Mesenchymal stem cell (in vitro differentiated cells and primary cell): ENCODE data around the gene ZNF319.

Experiments
- DNase-seq: peaks from one replicate; pipeline ENCODE4 v3.0.0-alpha.2; 2013
- H2AFZ ChIP-seq: one replicate; pipeline ENCODE4 v1.6.1; 2013; ENCODE audit warnings: low read depth, mild to moderate bottlenecking, control low read depth, inconsistent platforms, low read length, moderate library complexity
- H2AK5ac ChIP-seq: 2 replicates; pipeline ENCODE4 v1.6.1; 2013; ENCODE audit warnings: low read length, moderate library complexity, mild to moderate bottlenecking, inconsistent platforms; ENCODE audit not compliant: severe bottlenecking
- H2BK120ac ChIP-seq: one replicate; pipeline ENCODE4 v1.6.1; 2013; ENCODE audit warnings: low read depth, mild to moderate bottlenecking, inconsistent platforms, low read length, moderate library complexity
- H2BK12ac ChIP-seq, 2 experiments: one replicate each; pipeline ENCODE4 v1.6.1; 2013; ENCODE audit warnings: inconsistent platforms in 2 of 2, low read length in 2 of 2, mild to moderate bottlenecking in 2 of 2, moderate library complexity in 2 of 2, control low read depth in 1 of 2
- H2BK15ac ChIP-seq: one replicate; pipeline ENCODE4 v1.6.1; 2013; ENCODE audit warnings: mild to moderate bottlenecking, low read depth, inconsistent platforms; ENCODE audit not compliant: poor library complexity, severe bottlenecking
- H2BK5ac ChIP-seq: 2 replicates; pipeline ENCODE4 v1.6.1; 2013; ENCODE audit warnings: low read depth, mild to moderate bottlenecking, low read length, control low read depth, inconsistent platforms; ENCODE audit not compliant: poor library complexity, severe bottlenecking
- H3K14ac ChIP-seq, 2 experiments: one replicate each; pipeline ENCODE4 v1.6.1; 2013; ENCODE audit warnings: inconsistent platforms in 2 of 2, low read length in 2 of 2, control low read depth in 1 of 2, mild to moderate bottlenecking in 1 of 2, moderate library complexity in 1 of 2
- H3K18ac ChIP-seq, 2 experiments: one replicate each; pipeline ENCODE4 v1.6.1; 2013; ENCODE audit warnings: inconsistent platforms in 2 of 2, low read length in 2 of 2, control low read depth in 1 of 2, low read depth in 1 of 2, mild to moderate bottlenecking in 1 of 2
- H3K23ac ChIP-seq, 2 experiments: one replicate each; pipeline ENCODE4 v1.6.1; 2013; ENCODE audit warnings: inconsistent platforms in 2 of 2, low read length in 2 of 2, mild to moderate bottlenecking in 2 of 2, moderate library complexity in 2 of 2, control low read depth in 1 of 2
- H3K27ac ChIP-seq: 2 replicates; pipeline ENCODE4 v1.5.1; 2013; ENCODE audit warnings: mild to moderate bottlenecking, moderate library complexity, low read length, control low read depth, inconsistent platforms; ENCODE audit not compliant: poor library complexity, severe bottlenecking
- H3K27me3 ChIP-seq, 2 experiments: 2 replicates each; pipeline versions ENCODE4 v1.6.1 to v1.7.0; 2013; ENCODE audit warnings: low read length in 2 of 2, mild to moderate bottlenecking in 2 of 2, moderate library complexity in 2 of 2, control low read depth in 1 of 2, inconsistent platforms in 1 of 2; ENCODE audit not compliant: control insufficient read depth in 1 of 2, insufficient read depth in 1 of 2
- H3K36me3 ChIP-seq, 2 experiments: 2 replicates each; pipeline versions ENCODE4 v1.6.1 to v1.7.0; 2013; ENCODE audit warnings: low read length in 2 of 2, control low read depth in 1 of 2, inconsistent platforms in 1 of 2, low read depth in 1 of 2, mild to moderate bottlenecking in 1 of 2; ENCODE audit not compliant: insufficient read depth in 2 of 2, control insufficient read depth in 1 of 2
- H3K4ac ChIP-seq, 2 experiments: one replicate each; pipeline ENCODE4 v1.6.1; 2013; ENCODE audit warnings: inconsistent platforms in 2 of 2, low read length in 2 of 2, mild to moderate bottlenecking in 2 of 2, moderate library complexity in 2 of 2, control low read depth in 1 of 2, low read depth in 1 of 2
- H3K4me1 ChIP-seq: 2 replicates; pipeline ENCODE4 v1.6.1; 2013; ENCODE audit warnings: low read depth, low read length, control low read depth; ENCODE audit not compliant: control insufficient read depth, insufficient read depth
- H3K4me2 ChIP-seq: 2 replicates; pipeline ENCODE4 v1.6.1; 2013; ENCODE audit warnings: low read length, mild to moderate bottlenecking, inconsistent platforms; ENCODE audit not compliant: poor library complexity, severe bottlenecking
- H3K4me3 ChIP-seq, 2 experiments: 2 replicates each; pipeline versions ENCODE4 v1.5.1 to v1.7.0; 2013; ENCODE audit warnings: low read length in 2 of 2, mild to moderate bottlenecking in 2 of 2, control low read depth in 1 of 2, low read depth in 1 of 2; ENCODE audit not compliant: insufficient read depth in 1 of 2
- H3K79me1 ChIP-seq: replicated peaks from 2 replicates; pipeline ENCODE4 v1.6.1; 2013; ENCODE audit warnings: mild to moderate bottlenecking, control low read depth, low read length, inconsistent platforms; ENCODE audit not compliant: poor library complexity, severe bottlenecking
- H3K9ac ChIP-seq: 2 replicates; pipeline ENCODE4 v1.7.0; 2013; ENCODE audit warnings: mild to moderate bottlenecking, low read length, moderate library complexity
- H3K9me3 ChIP-seq: 2 replicates; pipeline ENCODE4 v1.7.0; 2013; ENCODE audit warnings: mild to moderate bottlenecking, low read length; ENCODE audit not compliant: control insufficient read depth
- H4K8ac ChIP-seq: one replicate; pipeline ENCODE4 v1.6.1; 2013; ENCODE audit warnings: inconsistent platforms, mild to moderate bottlenecking, low read length, moderate library complexity
- H4K91ac ChIP-seq: one replicate; pipeline ENCODE4 v1.6.1; 2013; ENCODE audit warnings: mild to moderate bottlenecking, low read length, inconsistent platforms
- WGBS: methylation state at CpG from one replicate; pipeline ENCODE4 v1.1.7; 2013; ENCODE audit warnings: mixed read lengths; 5-methylcytosine and 5-hydroxymethylcytosine counted together

Gene ZNF319

DNA sequence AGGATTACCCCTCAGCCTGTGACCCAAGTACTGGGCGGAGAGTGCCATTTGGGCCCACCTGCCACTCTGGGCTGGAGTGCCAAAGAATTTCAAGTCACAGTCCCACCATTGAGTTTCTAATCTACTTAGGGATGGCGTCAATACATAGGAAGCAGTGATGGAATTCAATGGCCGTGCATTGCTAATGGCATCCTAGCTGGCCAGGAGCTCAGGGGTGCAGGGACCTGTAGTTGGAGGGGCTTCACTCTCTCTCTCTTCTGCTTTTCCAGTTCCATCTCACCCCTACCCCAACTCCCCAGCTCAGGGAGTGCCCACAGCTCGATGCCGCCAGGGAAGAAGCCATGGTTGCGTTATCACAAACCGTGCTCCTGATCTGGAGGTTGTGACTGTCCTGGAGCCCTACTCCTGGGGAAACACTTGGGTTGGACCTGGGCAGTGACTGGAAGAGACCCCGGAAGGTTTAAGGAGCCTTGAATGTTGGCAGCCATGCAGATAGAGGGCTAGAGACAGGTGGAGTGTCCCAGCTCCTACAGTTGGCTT lies 27.5 kb upstream of the ZNF319 start:
- Histone ChIP-seq H3K23ac (no peak overlapping the region), H3K18ac (no peak overlapping the region), H3K4me3 (no peak overlapping the region), H3K14ac (no peak overlapping the region), H3K36me3 (peaks cover 0 to 11% of the 10 kb centered on the region in 2 experiments), H3K4me2 (no peak overlapping the region), H3K4me1 (peaks cover 45% of the 10 kb centered on the region), H3K9me3 (no peaks in the 10 kb centered on the region), H3K4ac (no peak overlapping the region), H4K8ac (no peak overlapping the region), H2BK12ac (no peak overlapping the region), H2BK120ac (no peak overlapping the region), H4K91ac (no peak overlapping the region), H3K79me1 (peaks cover 9% of the 10 kb centered on the region), H2BK5ac (no peak overlapping the region), H3K27me3 (peaks cover 35 to 40% of the 10 kb centered on the region in 2 experiments), H3K27ac (no peak overlapping the region), H2AK5ac (no peak overlapping the region), H2AFZ (no peak overlapping the region), H3K9ac (no peak overlapping the region), H2BK15ac (no peak overlapping the region)
- DNase-seq = no peak
- WGBS = 87% methylated on average over 7 of the region's 8 CpGs

- Histone ChIP-seq H3K4me1 (peaks cover 46% of the 10 kb centered on the region), H3K23ac (peak overlapping the region in 1 of 2 experiments; percentile 84), H2BK12ac (peak overlapping the region in 1 of 2 experiments; percentile 37), H3K36me3 (peaks cover 0 to 13% of the 10 kb centered on the region in 2 experiments), H3K27me3 (peaks cover 35 to 43% of the 10 kb centered on the region in 2 experiments), H2BK15ac (peak overlapping the region; percentile 73), H3K4me2 (peak overlapping the region; percentile 87), H3K9me3 (no peaks in the 10 kb centered on the region), H3K79me1 (peaks cover 9% of the 10 kb centered on the region), H4K91ac (no peak overlapping the region), H2AK5ac (no peak overlapping the region), H2AFZ (no peak overlapping the region), H4K8ac (no peak overlapping the region), H2BK5ac (no peak overlapping the region), H3K9ac (peak overlapping the region; percentile 32), H3K27ac (no peak overlapping the region), H2BK120ac (no peak overlapping the region), H3K18ac (peak overlapping the region in 1 of 2 experiments; percentile 19), H3K4me3 (peak overlapping the region; percentile 72 to 78), H3K14ac (no peak overlapping the region), H3K4ac (no peak overlapping the region)
- DNase-seq = peak; percentile 42
- 0% methylated on average over 29 of the region's 43 CpGs for WGBS
Measured at GRCh38 chr16:58027161-58027915, 26.9 kb upstream of the ZNF319 start.

DNA sequence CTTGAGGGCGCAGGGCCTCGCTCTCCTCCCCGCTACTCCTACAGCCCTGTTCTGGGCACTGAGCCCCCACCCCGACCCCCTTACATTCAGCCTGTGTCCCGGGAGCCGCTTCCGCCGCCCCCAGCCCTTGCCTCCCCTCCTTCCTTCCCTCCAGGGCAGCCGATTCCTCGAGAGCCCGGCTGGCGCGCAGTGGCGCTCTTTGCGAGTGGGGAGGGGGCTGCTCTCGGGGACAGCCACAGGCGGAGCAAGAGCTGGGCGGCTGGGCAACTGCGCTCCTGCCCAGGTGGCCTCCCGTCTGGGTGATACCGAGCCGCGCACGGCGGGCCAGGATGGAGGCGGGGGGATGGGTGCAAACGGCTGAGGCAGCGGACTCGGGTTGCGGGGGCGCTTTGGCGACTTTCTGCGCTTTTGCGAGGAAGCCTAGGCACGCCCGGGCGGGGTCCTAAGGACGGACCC lies 26.3 kb upstream of the ZNF319 start:
- no peak overlapping the region for H2AK5ac ChIP-seq
- H4K91ac ChIP-seq = no peak overlapping the region
- peak overlapping the region; percentile 32 for H3K9ac ChIP-seq
- no peak overlapping the region for H2BK5ac ChIP-seq
- H3K27ac ChIP-seq = no peak overlapping the region
- peaks cover 9% of the 10 kb centered on the region for H3K79me1 ChIP-seq
- peak overlapping the region; percentile 73 for H2BK15ac ChIP-seq
- no peak overlapping the region for H2AFZ ChIP-seq
- WGBS = under 1% methylated on average over 29 of the region's 38 CpGs
- H2BK120ac ChIP-seq = no peak overlapping the region
- peaks cover 51% of the 10 kb centered on the region for H3K4me1 ChIP-seq
- no peak for DNase-seq
- no peak overlapping the region for H4K8ac ChIP-seq
- peak overlapping the region; percentile 72 to 78 for H3K4me3 ChIP-seq
- H3K36me3 ChIP-seq = peaks cover 0 to 16% of the 10 kb centered on the region in 2 experiments
- H3K9me3 ChIP-seq = no peaks in the 10 kb centered on the region
- H3K4ac ChIP-seq = peak overlapping the region in 1 of 2 experiments; percentile 35
- H3K27me3 ChIP-seq = peaks cover 35 to 44% of the 10 kb centered on the region in 2 experiments
- peak overlapping the region in 1 of 2 experiments; percentile 84 for H3K23ac ChIP-seq
- peak overlapping the region; percentile 87 for H3K4me2 ChIP-seq
- peak overlapping the region; percentile 19 to 92 for H3K18ac ChIP-seq
- H3K14ac ChIP-seq = peak overlapping the region in 1 of 2 experiments; percentile 26
- peak overlapping the region in 1 of 2 experiments; percentile 64 for H2BK12ac ChIP-seq

GRCh38 chr16:58026139-58026704 lies 25.8 kb upstream of the ZNF319 start:
- H3K27me3 ChIP-seq = peaks cover 35 to 44% of the 10 kb centered on the region in 2 experiments
- DNase-seq = peak; percentile 61

More at GRCh38 chr16:58026139-58026704, 25.8 kb upstream of the ZNF319 start:
- H3K79me1 ChIP-seq = peaks cover 9% of the 10 kb centered on the region
- no peak overlapping the region for H2AFZ ChIP-seq
- 0% methylated on average over 47 of the region's 65 CpGs for WGBS
- H3K4me3 ChIP-seq = peak overlapping the region; percentile 72 to 78
- H4K91ac ChIP-seq = peak overlapping the region; percentile 87
- H2BK15ac ChIP-seq = peak overlapping the region; percentile 74
- H3K9ac ChIP-seq = peak overlapping the region; percentile 18
- H3K9me3 ChIP-seq = no peaks in the 10 kb centered on the region
- H3K36me3 ChIP-seq = peaks cover 0 to 17% of the 10 kb centered on the region in 2 experiments
- H3K14ac ChIP-seq = peak overlapping the region in 1 of 2 experiments; percentile 26
- H2BK12ac ChIP-seq = peak overlapping the region in 1 of 2 experiments; percentile 64
- peak overlapping the region; percentile 8 for H4K8ac ChIP-seq
- H2BK120ac ChIP-seq = no peak overlapping the region
- H3K4ac ChIP-seq = peak overlapping the region in 1 of 2 experiments; percentile 53
- H3K27ac ChIP-seq = no peak overlapping the region
- peak overlapping the region in 1 of 2 experiments; percentile 92 for H3K23ac ChIP-seq
- peaks cover 52% of the 10 kb centered on the region for H3K4me1 ChIP-seq
- no peak overlapping the region for H2BK5ac ChIP-seq
- H2AK5ac ChIP-seq = no peak overlapping the region
- H3K18ac ChIP-seq = peak overlapping the region; percentile 66 to 92
- peak overlapping the region; percentile 87 for H3K4me2 ChIP-seq
